Left lung (tissue), 10 donors: Measurements from ENCODE around the gene TARS1. TPM values are rescaled to one million over a fixed set of nuclear protein-coding genes. Genes with fewer than 3 reads are reported as not detected.

Experiments used
- ATAC-seq: fragments of 200-7000 bp; cut with Tn5 transposase; one replicate; pipeline ENCODE4 v1.9.1; 2020; ENCODE audit warnings: moderate library complexity
- DNase-seq, 4 donors: peaks; one replicate each; pipeline ENCODE4 v3.0.0-alpha.2; 2013 to 2020
- H3K27ac ChIP-seq, 2 donors: fragments of 200-600 bp; sonication (generic) in 1 of 2; one replicate each; pipeline versions ENCODE4 v1.5.0 to v1.8.0; 2020 to 2021
- H3K27me3 ChIP-seq, 2 donors: fragments of 200-600 bp; sonication (generic) in 1 of 2; one replicate each; pipeline versions ENCODE4 v1.5.0 to v1.8.0; 2020 to 2021
- H3K36me3 ChIP-seq, 2 donors: fragments of 200-600 bp; sonication (generic) in 1 of 2; one replicate each; pipeline versions ENCODE4 v1.5.0 to v1.8.0; 2020 to 2021
- H3K4me1 ChIP-seq, 2 donors: fragments of 200-600 bp; one replicate each; pipeline ENCODE4 v1.8.0; 2021
- H3K4me3 ChIP-seq, 2 donors: fragments of 200-600 bp; sonication (generic) in 1 of 2; one replicate each; pipeline versions ENCODE4 v1.5.0 to v1.8.0; 2020 to 2021; ENCODE audit warnings: mild to moderate bottlenecking in 1 of 2
- H3K9me3 ChIP-seq, 2 donors: fragments of 200-600 bp; sonication (generic) in 1 of 2; one replicate each; pipeline versions ENCODE4 v1.5.0 to v1.8.0; 2020 to 2021
- CTCF ChIP-seq, 2 donors: fragments of 200-600 bp; sonication (generic) in 1 of 2; IDR thresholded peaks; one replicate each; pipeline versions ENCODE4 v1.5.0 to v1.8.0; 2021; ENCODE audit warnings: antibody characterized with exemption in 2 of 2
- intact Hi-C, 2 donors: fragments of 100-400 bp; cut with DNase I; formaldehyde crosslinking; loops; one replicate each; pipeline versions ENCODE4 v1.11.2 to v1.14.2; 2022
- polyA plus RNA-seq, 6 donors: library from polyadenylated mRNA; unstranded; fragments of 120-200 nt; gene quantifications; one replicate each; pipeline ENCODE4 v1.2.1, GENCODE V29; 2013; ENCODE audit not compliant: insufficient read length in 6 of 6
- total RNA-seq, 2 donors: library from RNA; stranded (reverse); fragmentation: NEBNext Ultra II Directional; extraction: Animal tissue kit (Norgen Biotek cat#: 25700); gene quantifications; one replicate each; pipeline ENCODE4 v1.2.1, GENCODE V29; 2021
- donor health status: DM: no; HTN: yes; CAD: no.
- donor health status: DM: no; HTN: no; CAD: no.

Gene TARS1
- total and polyA plus RNA-seq, 8 donors, result 94.6 to 121 (median 105) TPM

DNA sequence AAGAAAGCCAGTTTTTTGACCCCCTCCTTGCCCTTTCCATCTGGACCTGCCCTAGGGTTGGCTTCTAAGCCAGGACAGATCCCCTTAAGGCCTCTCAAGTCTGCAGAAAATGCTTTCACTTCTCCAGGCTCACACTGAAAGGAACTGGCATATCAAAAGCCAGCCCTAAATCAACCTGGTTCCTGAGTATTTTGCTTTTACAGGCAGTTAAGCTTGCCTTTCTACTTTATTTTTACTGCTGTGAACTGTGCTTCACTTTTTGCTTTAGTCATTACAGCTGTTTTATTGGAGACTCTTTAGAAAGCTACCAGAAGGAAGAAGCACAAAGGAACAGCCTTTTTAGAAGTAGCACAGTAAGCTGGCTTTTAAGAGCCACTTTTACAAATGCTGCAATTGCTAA lies 5.0 kb downstream of the TARS1 start:
- no peak for ATAC-seq
- peaks cover 0 to 58% of the 10 kb centered on the region in 2 donors for H3K36me3 ChIP-seq
- H3K27me3 ChIP-seq, result no peaks in the 10 kb centered on the region
- no peak overlapping the region for H3K4me3 ChIP-seq
- DNase-seq, result no peak
- no peak overlapping the region for H3K27ac ChIP-seq
- H3K9me3 ChIP-seq, result no peaks in the 10 kb centered on the region
- intact Hi-C loops, result no loop called here
- no peak for TF ChIP-seq CTCF (IDR thresholded peaks at IDR 0.05)
- peaks cover 4 to 55% of the 10 kb centered on the region in 2 donors for H3K4me1 ChIP-seq

DNA sequence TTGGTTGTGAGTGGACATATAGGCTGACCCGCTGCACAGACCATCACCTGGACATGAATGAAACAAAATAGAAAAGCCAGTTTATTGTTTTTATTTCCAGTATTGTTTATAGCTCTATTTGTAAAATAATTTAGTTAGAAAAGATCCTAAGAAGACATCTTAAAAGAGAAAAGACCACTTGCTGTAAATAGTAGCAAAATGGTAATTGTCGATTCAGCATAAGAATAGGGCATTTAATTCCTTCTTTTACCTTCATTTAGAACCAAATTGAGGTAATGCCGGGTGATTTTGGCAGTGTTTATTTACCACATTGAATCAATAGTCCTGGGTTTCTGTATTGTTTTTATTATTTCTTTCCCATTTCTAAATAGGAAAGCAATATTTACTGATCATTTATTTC lies 7.4 kb downstream of the TARS1 start:
- H3K4me1 ChIP-seq, result peaks cover 0 to 39% of the 10 kb centered on the region in 2 donors
- TF ChIP-seq CTCF (IDR thresholded peaks at IDR 0.05), result no peak
- H3K36me3 ChIP-seq, result peaks cover 0 to 77% of the 10 kb centered on the region in 2 donors
- DNase-seq, result no peak
- H3K27ac ChIP-seq, result no peak overlapping the region
- ATAC-seq, result no peak
- H3K27me3 ChIP-seq, result no peaks in the 10 kb centered on the region
- intact Hi-C loops, result no loop called here
- no peaks in the 10 kb centered on the region for H3K9me3 ChIP-seq
- no peak overlapping the region for H3K4me3 ChIP-seq

DNA sequence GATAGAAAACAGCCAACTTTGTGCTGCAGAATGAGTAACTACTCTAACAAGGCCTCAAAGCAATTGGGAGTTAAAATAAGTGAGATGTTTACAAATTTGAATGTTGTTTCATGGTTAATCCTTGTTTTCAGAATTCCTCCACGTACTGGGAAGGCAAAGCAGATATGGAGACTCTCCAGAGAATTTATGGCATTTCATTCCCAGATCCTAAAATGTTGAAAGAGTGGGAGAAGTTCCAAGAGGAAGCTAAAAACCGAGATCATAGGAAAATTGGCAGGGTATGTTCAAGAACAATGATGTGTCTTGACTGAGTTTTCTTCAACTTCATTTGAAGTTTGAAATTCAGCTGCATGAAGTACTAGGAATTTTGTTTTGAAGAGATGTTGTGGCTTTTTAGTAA lies 16.4 kb downstream of the TARS1 start:
- no peak for TF ChIP-seq CTCF (IDR thresholded peaks at IDR 0.05)
- ATAC-seq (no peak), DNase-seq (peak in 2 of 4 donors; percentile 44 to 67)
- Histone ChIP-seq H3K4me3 (no peak overlapping the region), H3K36me3 (peaks cover 0 to 98% of the 10 kb centered on the region in 2 donors), H3K4me1 (no peaks in the 10 kb centered on the region), H3K9me3 (no peaks in the 10 kb centered on the region), H3K27me3 (no peaks in the 10 kb centered on the region), H3K27ac (no peak overlapping the region)
- intact Hi-C loops, result no loop called here

DNA sequence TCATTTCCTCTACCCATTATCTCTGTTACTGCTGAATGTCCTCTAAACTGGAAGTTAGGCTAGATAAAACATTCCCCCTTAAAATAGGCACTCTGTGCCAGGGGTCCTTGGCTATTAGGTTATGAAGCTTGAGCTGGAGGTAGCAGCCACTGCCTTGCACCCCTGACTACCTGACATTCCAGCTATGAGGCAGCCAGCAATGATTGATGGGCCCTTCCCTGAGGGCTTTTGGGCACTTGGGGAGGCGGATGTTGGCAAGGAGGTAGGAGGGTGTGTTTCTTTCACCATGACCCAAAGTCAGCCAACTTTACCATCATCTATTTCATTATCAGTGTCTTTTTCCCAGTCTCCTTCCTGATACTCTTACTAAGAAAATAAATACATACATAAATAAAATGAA lies 17.1 kb downstream of the TARS1 start:
- H3K9me3 ChIP-seq, result no peaks in the 10 kb centered on the region
- H3K4me3 ChIP-seq, result no peak overlapping the region
- H3K36me3 ChIP-seq, result peaks cover 0 to 98% of the 10 kb centered on the region in 2 donors
- no peaks in the 10 kb centered on the region for H3K27me3 ChIP-seq
- intact Hi-C loops, result no loop called here
- H3K27ac ChIP-seq, result no peak overlapping the region
- ATAC-seq (no peak), DNase-seq (no peak)
- no peak for TF ChIP-seq CTCF (IDR thresholded peaks at IDR 0.05)
- no peaks in the 10 kb centered on the region for H3K4me1 ChIP-seq

- intact Hi-C loops, result no loop called here
- Histone ChIP-seq H3K27ac (no peak overlapping the region), H3K9me3 (no peaks in the 10 kb centered on the region), H3K4me1 (no peaks in the 10 kb centered on the region), H3K36me3 (peaks cover 0 to 100% of the 10 kb centered on the region in 2 donors), H3K27me3 (no peaks in the 10 kb centered on the region), H3K4me3 (no peak overlapping the region)
- no peak for DNase-seq
- no peak for ATAC-seq
- no peak for TF ChIP-seq CTCF (IDR thresholded peaks at IDR 0.05)
Measured at GRCh38 chr5:33460210-33460609, 19.4 kb downstream of the TARS1 start.
